ENCODE results near the gene FKBP11.

Gene FKBP11

GRCh38 chr12:48933664-48934311 lies 8.5 kb upstream of the FKBP11 start:
- Histone ChIP-seq H3K27me3 (ENCODE audit: insufficient read depth, low read length, poor library complexity) (no peaks in the 10 kb centered on the region), H3K27ac (ENCODE audit: low read length) (no peak overlapping the region), H4K20me1 (ENCODE audit: insufficient read depth, low read length) (peaks cover 32% of the 10 kb centered on the region; the same call in 1 of the 2 replicates), H3K4me1 (ENCODE audit: insufficient read depth, low read length) (peaks cover 5% of the 10 kb centered on the region; the same call in 1 of the 2 replicates), H3K4me3 (ENCODE audit: low read depth in 1 of 2, low read length in 2 of 2) (no peak overlapping the region), H3K36me3 (ENCODE audit: insufficient read depth, low read length) (peaks cover 82% of the 10 kb centered on the region), H3K9me3 (ENCODE audit: insufficient read depth, low read length, severe bottlenecking) (no peaks in the 10 kb centered on the region), H2AFZ (ENCODE audit: low read depth, low read length) (no peak overlapping the region), H3K4me2 (ENCODE audit: insufficient read depth, low read length) (no peak overlapping the region), H3K79me2 (ENCODE audit: insufficient read depth, low read length) (0 out of 2 replicates have a peak, but pooled peaks cover 6% of the 10 kb centered on the region), H3K9ac (ENCODE audit: low read depth, low read length) (no peak overlapping the region)
- peak; percentile 46; the same call in 2 of the 3 replicates for ATAC-seq (ENCODE audit: insufficient read depth, low read depth)
- no peak for TF ChIP-seq EZH2 (IDR thresholded peaks at IDR 0.05; ENCODE audit: borderline replicate concordance, low read depth, low read length, severe bottlenecking)
- no peak for TF ChIP-seq CTCF (IDR thresholded peaks at IDR 0.05; ENCODE audit: borderline replicate concordance, extremely low read depth, low read length, poor library complexity, severe bottlenecking)
- peak; percentile 17 for DNase-seq

GRCh38 chr12:48932878-48933277 lies 7.6 kb upstream of the FKBP11 start:
- ATAC-seq (ENCODE audit: insufficient read depth, low read depth) = no peak
- H3K9ac ChIP-seq (ENCODE audit: low read depth, low read length) = no peak overlapping the region
- H3K4me1 ChIP-seq (ENCODE audit: insufficient read depth, low read length) = peaks cover 5% of the 10 kb centered on the region; the same call in 1 of the 2 replicates
- H3K9me3 ChIP-seq (ENCODE audit: insufficient read depth, low read length, severe bottlenecking) = no peaks in the 10 kb centered on the region
- H3K36me3 ChIP-seq (ENCODE audit: insufficient read depth, low read length) = peaks cover 74% of the 10 kb centered on the region
- peaks cover 31% of the 10 kb centered on the region; the same call in 1 of the 2 replicates for H4K20me1 ChIP-seq (ENCODE audit: insufficient read depth, low read length)
- H3K79me2 ChIP-seq (ENCODE audit: insufficient read depth, low read length) = 0 out of 2 replicates have a peak, but pooled peaks cover 6% of the 10 kb centered on the region
- no peak overlapping the region for H3K4me2 ChIP-seq (ENCODE audit: insufficient read depth, low read length)
- no peak for DNase-seq
- no peak overlapping the region for H3K4me3 ChIP-seq (ENCODE audit: low read depth in 1 of 2, low read length in 2 of 2)
- no peak overlapping the region for H2AFZ ChIP-seq (ENCODE audit: low read depth, low read length)
- H3K27ac ChIP-seq (ENCODE audit: low read length) = no peak overlapping the region
- no peaks in the 10 kb centered on the region for H3K27me3 ChIP-seq (ENCODE audit: insufficient read depth, low read length, poor library complexity)
- TF ChIP-seq EZH2 (IDR thresholded peaks at IDR 0.05; ENCODE audit: borderline replicate concordance, low read depth, low read length, severe bottlenecking) = no peak
- no peak for TF ChIP-seq CTCF (IDR thresholded peaks at IDR 0.05; ENCODE audit: borderline replicate concordance, extremely low read depth, low read length, poor library complexity, severe bottlenecking)

- Histone ChIP-seq H3K9ac (ENCODE audit: low read depth, low read length) (no peak overlapping the region), H3K4me1 (ENCODE audit: insufficient read depth, low read length) (peaks cover 10% of the 10 kb centered on the region), H3K36me3 (ENCODE audit: insufficient read depth, low read length) (peaks cover 51% of the 10 kb centered on the region), H3K79me2 (ENCODE audit: insufficient read depth, low read length) (0 out of 2 replicates have a peak, but pooled peaks cover 4% of the 10 kb centered on the region), H3K4me3 (ENCODE audit: low read depth in 1 of 2, low read length in 2 of 2) (no peak overlapping the region), H4K20me1 (ENCODE audit: insufficient read depth, low read length) (peaks cover 11% of the 10 kb centered on the region; the same call in 1 of the 2 replicates), H2AFZ (ENCODE audit: low read depth, low read length) (no peak overlapping the region), H3K4me2 (ENCODE audit: insufficient read depth, low read length) (no peak overlapping the region), H3K9me3 (ENCODE audit: insufficient read depth, low read length, severe bottlenecking) (no peaks in the 10 kb centered on the region), H3K27ac (ENCODE audit: low read length) (no peak overlapping the region), H3K27me3 (ENCODE audit: insufficient read depth, low read length, poor library complexity) (no peaks in the 10 kb centered on the region)
- DNase-seq = no peak
- ATAC-seq (ENCODE audit: insufficient read depth, low read depth) = no peak
- TF ChIP-seq CTCF (IDR thresholded peaks at IDR 0.05; ENCODE audit: borderline replicate concordance, extremely low read depth, low read length, poor library complexity, severe bottlenecking) (no peak), EZH2 (IDR thresholded peaks at IDR 0.05; ENCODE audit: borderline replicate concordance, low read depth, low read length, severe bottlenecking) (no peak)
Measured at GRCh38 chr12:48930475-48930874, 5.2 kb upstream of the FKBP11 start.
